Esophagus muscularis mucosa (tissue), 4 donors: Measurements from ENCODE around the gene OSBP2.

Experiments used
- CTCF ChIP-seq, 3 experiments: fragments of 200-600 bp in 2 of 3; fragments of 450-650 bp in 1 of 3; sonication (generic) in 2 of 3; IDR thresholded peaks; one replicate each; pipeline ENCODE4 v1.5.1; 2017 to 2019; ENCODE audit warnings: antibody characterized with exemption in 3 of 3, mild to moderate bottlenecking in 2 of 3, moderate library complexity in 1 of 3
- EP300 ChIP-seq: sonication (generic); formaldehyde crosslinking; IDR thresholded peaks from one replicate; pipeline ENCODE4 v1.6.1; 2017; ENCODE audit warnings: antibody characterized with exemption
- POLR2A ChIP-seq: fragments of 450-650 bp; IDR thresholded peaks from one replicate; pipeline ENCODE4 v1.6.1; 2017; ENCODE audit warnings: antibody characterized with exemption, moderate library complexity, mild to moderate bottlenecking, low read depth
- POLR2AphosphoS5 ChIP-seq, 2 donors: sonication (generic); formaldehyde crosslinking; IDR thresholded peaks; one replicate each; pipeline ENCODE4 v1.6.1; 2017; ENCODE audit warnings: antibody characterized with exemption in 2 of 2

GRCh38 chr22:30919973-30920372, 225.3 kb downstream of the OSBP2 start:
- TF ChIP-seq POLR2A = no peak
- no peak for TF ChIP-seq CTCF (IDR thresholded peaks at IDR 0.05)
- TF ChIP-seq EP300 = no peak
- no peak for TF ChIP-seq POLR2AphosphoS5 (IDR thresholded peaks at IDR 0.05)
